Epidermal melanocyte (primary cell): ENCODE data around the gene TAOK3.

Source experiments
- DNase-seq: peaks from one replicate; pipeline ENCODE4 v3.0.0; 2011; ENCODE audit warnings: low spot score; ENCODE audit not compliant: insufficient read length

The TAOK3 gene

DNA sequence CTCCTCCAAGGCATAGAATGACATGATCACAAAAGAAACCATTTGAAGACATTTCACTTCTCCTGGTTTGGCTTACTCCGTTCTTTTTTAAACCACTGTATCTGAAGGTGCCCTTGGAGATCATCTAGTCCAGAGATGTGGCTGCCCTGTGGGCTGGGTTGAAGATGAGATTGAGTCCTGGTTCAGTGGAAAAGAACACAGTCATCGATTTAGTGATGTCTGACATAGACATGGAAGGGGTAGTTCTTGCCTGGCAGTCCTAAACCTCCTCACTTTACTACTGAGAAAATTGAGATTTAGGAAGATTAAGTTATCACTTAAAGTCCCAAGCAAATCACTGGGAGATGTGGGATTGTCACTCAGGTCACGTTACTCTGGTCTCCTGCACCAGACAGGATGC, 271.7 kb downstream of the TAOK3 start:
- no peak for DNase-seq
